Ishikawa (cell line): ENCODE results near the gene GSS.

ENCODE experiments used
- CEBPB ChIP-seq: IDR thresholded peaks from 2 replicates; pipeline ENCODE4 v1.6.1; 2012
- CREB1 ChIP-seq: IDR thresholded peaks from 2 replicates; pipeline ENCODE4 v1.6.1; 2012; ENCODE audit warnings: low read depth
- EGR1 ChIP-seq: IDR thresholded peaks from 2 replicates; pipeline ENCODE4 v1.6.1; 2012
- EP300 ChIP-seq: IDR thresholded peaks from 2 replicates; pipeline ENCODE4 v1.6.1; 2012; ENCODE audit warnings: borderline replicate concordance
- FOXM1 ChIP-seq: IDR thresholded peaks from 2 replicates; pipeline ENCODE4 v1.6.1; 2012; ENCODE audit warnings: low read depth, borderline replicate concordance
- NFIC ChIP-seq: IDR thresholded peaks from 2 replicates; pipeline ENCODE4 v1.6.1; 2012
- RAD21 ChIP-seq: IDR thresholded peaks from 2 replicates; pipeline ENCODE4 v1.6.1; 2012; ENCODE audit warnings: low read depth
- TAF1 ChIP-seq: IDR thresholded peaks from 2 replicates; pipeline ENCODE4 v1.6.1; 2012; ENCODE audit warnings: low read depth, mild to moderate bottlenecking
- TCF12 ChIP-seq: IDR thresholded peaks from 2 replicates; pipeline ENCODE4 v1.6.1; 2012; ENCODE audit warnings: low read depth
- TEAD4 ChIP-seq: IDR thresholded peaks from 2 replicates; pipeline ENCODE4 v1.6.1; 2012
- USF1 ChIP-seq: IDR thresholded peaks from 2 replicates; pipeline ENCODE4 v1.6.1; 2012
- YY1 ChIP-seq: IDR thresholded peaks from 2 replicates; pipeline ENCODE4 v1.6.1; 2012; ENCODE audit warnings: low read depth
- ZBTB7A ChIP-seq: IDR thresholded peaks from 2 replicates; pipeline ENCODE4 v1.6.1; 2012; ENCODE audit warnings: low read depth
- TF ChIP-seq, protein P1 (sequence below): IDR thresholded peaks from 2 replicates; pipeline ENCODE4 v1.6.1; 2012; ENCODE audit warnings: low read depth, mild to moderate bottlenecking
- TF ChIP-seq, protein P2 (sequence below): IDR thresholded peaks from 2 replicates; pipeline ENCODE4 v1.6.1; 2012

Gene GSS

GRCh38 chr20:34968042-34968775, 12.6 kb upstream of the GSS start:
- TF ChIP-seq EGR1 (no peak), EP300 (no peak), ZBTB7A (no peak), TAF1 (no peak), YY1 (no peak), CEBPB (no peak), NFIC (no peak), FOXM1 (no peak), CREB1 (no peak), RAD21 (no peak), USF1 (no peak), TEAD4 (no peak), TCF12 (no peak)
- TF ChIP-seq, protein P1, sequence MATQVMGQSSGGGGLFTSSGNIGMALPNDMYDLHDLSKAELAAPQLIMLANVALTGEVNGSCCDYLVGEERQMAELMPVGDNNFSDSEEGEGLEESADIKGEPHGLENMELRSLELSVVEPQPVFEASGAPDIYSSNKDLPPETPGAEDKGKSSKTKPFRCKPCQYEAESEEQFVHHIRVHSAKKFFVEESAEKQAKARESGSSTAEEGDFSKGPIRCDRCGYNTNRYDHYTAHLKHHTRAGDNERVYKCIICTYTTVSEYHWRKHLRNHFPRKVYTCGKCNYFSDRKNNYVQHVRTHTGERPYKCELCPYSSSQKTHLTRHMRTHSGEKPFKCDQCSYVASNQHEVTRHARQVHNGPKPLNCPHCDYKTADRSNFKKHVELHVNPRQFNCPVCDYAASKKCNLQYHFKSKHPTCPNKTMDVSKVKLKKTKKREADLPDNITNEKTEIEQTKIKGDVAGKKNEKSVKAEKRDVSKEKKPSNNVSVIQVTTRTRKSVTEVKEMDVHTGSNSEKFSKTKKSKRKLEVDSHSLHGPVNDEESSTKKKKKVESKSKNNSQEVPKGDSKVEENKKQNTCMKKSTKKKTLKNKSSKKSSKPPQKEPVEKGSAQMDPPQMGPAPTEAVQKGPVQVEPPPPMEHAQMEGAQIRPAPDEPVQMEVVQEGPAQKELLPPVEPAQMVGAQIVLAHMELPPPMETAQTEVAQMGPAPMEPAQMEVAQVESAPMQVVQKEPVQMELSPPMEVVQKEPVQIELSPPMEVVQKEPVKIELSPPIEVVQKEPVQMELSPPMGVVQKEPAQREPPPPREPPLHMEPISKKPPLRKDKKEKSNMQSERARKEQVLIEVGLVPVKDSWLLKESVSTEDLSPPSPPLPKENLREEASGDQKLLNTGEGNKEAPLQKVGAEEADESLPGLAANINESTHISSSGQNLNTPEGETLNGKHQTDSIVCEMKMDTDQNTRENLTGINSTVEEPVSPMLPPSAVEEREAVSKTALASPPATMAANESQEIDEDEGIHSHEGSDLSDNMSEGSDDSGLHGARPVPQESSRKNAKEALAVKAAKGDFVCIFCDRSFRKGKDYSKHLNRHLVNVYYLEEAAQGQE: no peak
- TF ChIP-seq, protein P2, sequence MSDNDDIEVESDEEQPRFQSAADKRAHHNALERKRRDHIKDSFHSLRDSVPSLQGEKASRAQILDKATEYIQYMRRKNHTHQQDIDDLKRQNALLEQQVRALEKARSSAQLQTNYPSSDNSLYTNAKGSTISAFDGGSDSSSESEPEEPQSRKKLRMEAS: no peak

DNA sequence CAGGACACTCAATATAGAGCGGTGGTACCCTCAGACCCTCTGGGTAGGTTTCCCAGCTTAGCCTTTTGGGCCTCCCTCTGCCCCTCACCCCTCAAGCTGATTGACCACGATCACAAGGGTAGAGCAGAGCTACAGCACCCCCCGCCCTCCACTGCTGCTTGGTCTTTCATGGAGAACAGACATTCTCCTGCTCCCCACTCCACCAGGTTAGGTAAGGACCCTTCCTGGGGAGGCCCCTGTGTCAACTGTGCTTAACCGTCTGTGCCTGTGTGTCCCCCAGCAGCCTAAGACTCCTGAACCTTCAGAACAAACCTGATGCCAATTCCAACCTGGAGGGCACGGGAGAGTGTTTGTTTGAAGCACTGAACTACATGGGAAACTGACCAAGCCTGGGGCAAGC, 11.8 kb upstream of the GSS start:
- TF ChIP-seq CEBPB (no peak), TEAD4 (no peak), ZBTB7A (no peak), RAD21 (no peak), EP300 (no peak), NFIC (no peak), TCF12 (no peak), FOXM1 (no peak), YY1 (no peak), EGR1 (no peak), CREB1 (no peak), TAF1 (no peak), USF1 (no peak)
- TF ChIP-seq, protein P2: no peak
- TF ChIP-seq, protein P1: no peak

GRCh38 chr20:34965051-34965450, 9.4 kb upstream of the GSS start:
- TF ChIP-seq CREB1: no peak
- TF ChIP-seq YY1: no peak
- TF ChIP-seq USF1: no peak
- TF ChIP-seq FOXM1: no peak
- no peak for TF ChIP-seq EGR1
- TF ChIP-seq, protein P1: no peak
- no peak for TF ChIP-seq CEBPB

DNA sequence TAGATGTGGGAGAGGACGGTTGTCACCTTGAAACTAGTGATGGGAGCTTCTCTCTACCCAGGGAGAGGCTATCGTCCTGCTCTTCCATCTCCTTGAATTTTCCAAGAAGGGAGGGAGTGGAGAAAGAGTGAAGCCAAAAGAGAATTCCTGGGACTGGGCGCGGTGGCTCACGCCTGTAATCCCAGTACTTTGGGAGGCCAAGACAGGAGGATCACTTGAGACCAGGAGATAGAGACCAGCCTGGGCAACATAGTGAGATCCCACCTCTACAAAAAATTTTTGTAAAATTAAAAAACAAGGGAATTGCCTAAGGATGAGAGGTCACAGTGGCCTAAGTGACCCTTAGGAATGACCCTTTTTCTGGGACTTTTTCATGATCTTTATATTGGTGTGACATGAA, 8.9 kb upstream of the GSS start:
- TF ChIP-seq NFIC (no peak), RAD21 (no peak), TEAD4 (no peak), ZBTB7A (no peak), CREB1 (no peak), YY1 (no peak), EGR1 (no peak), FOXM1 (no peak), TCF12 (no peak), USF1 (no peak), CEBPB (no peak), EP300 (no peak), TAF1 (no peak)
- TF ChIP-seq, protein P1: no peak
- TF ChIP-seq, protein P2: no peak
